Loucy (cell line): ENCODE results near the gene GSS.

ENCODE experiments used
- H2AFZ ChIP-seq: fragments of 200-600 bp; sonication (generic); 2 replicates; pipeline ENCODE4 v1.6.0; 2016; ENCODE audit warnings: antibody characterized with exemption, mild to moderate bottlenecking, low read length, moderate library complexity
- H3F3A ChIP-seq: fragments of 200-600 bp; 2 replicates; pipeline ENCODE4 v1.6.0; 2016; ENCODE audit warnings: antibody characterized with exemption, low read depth, mild to moderate bottlenecking
- H3K27me3 ChIP-seq: fragments of 200-600 bp; sonication (generic); 2 replicates; pipeline ENCODE4 v1.6.1; 2014; ENCODE audit warnings: low read length, mild to moderate bottlenecking; ENCODE audit not compliant: insufficient read depth, poor library complexity, severe bottlenecking
- H3K36me3 ChIP-seq: fragments of 200-600 bp; sonication (generic); 2 replicates; pipeline ENCODE4 v1.6.1; 2016; ENCODE audit warnings: low read length; ENCODE audit not compliant: insufficient read depth
- H3K4me1 ChIP-seq: fragments of 200-600 bp; sonication (generic); 2 replicates; pipeline ENCODE4 v1.5.1; 2014; ENCODE audit warnings: low read length, mild to moderate bottlenecking; ENCODE audit not compliant: insufficient read depth, poor library complexity, severe bottlenecking
- H3K4me2 ChIP-seq: fragments of 200-600 bp; sonication (generic); 2 replicates; pipeline ENCODE4 v1.6.0; 2014; ENCODE audit warnings: antibody characterized with exemption, low read length, low read depth, mild to moderate bottlenecking; ENCODE audit not compliant: poor library complexity, severe bottlenecking
- H3K4me3 ChIP-seq: fragments of 200-600 bp; sonication (generic); 2 replicates; pipeline ENCODE4 v1.5.1; 2014; ENCODE audit warnings: low read length, mild to moderate bottlenecking, mixed read lengths; ENCODE audit not compliant: poor library complexity, severe bottlenecking
- H3K79me2 ChIP-seq: fragments of 200-600 bp; sonication (generic); 2 replicates; pipeline ENCODE4 v1.6.1; 2014; ENCODE audit warnings: low read length; ENCODE audit not compliant: insufficient read depth
- H3K9ac ChIP-seq: fragments of 200-600 bp; sonication (generic); 2 replicates; pipeline ENCODE4 v1.6.0; 2014; ENCODE audit warnings: mild to moderate bottlenecking, low read depth, low read length, moderate library complexity; ENCODE audit not compliant: poor library complexity, severe bottlenecking
- H3K9me2 ChIP-seq: fragments of 200-600 bp; sonication (generic); replicated peaks from 2 replicates; pipeline ENCODE4 v1.6.1; 2016; ENCODE audit warnings: low read depth, low read length, mixed read lengths
- H3K9me3 ChIP-seq: fragments of 200-600 bp; sonication (generic); 2 replicates; pipeline ENCODE4 v1.6.1; 2014; ENCODE audit warnings: mild to moderate bottlenecking, antibody characterized with exemption, low read length, low read depth; ENCODE audit not compliant: insufficient read depth
- H4K20me1 ChIP-seq: fragments of 200-600 bp; sonication (generic); 2 replicates; pipeline ENCODE4 v1.6.0; 2014; ENCODE audit warnings: antibody characterized with exemption, low read length, mild to moderate bottlenecking; ENCODE audit not compliant: insufficient read depth, poor library complexity, severe bottlenecking
- CTCF ChIP-seq: fragments of 200-600 bp; sonication (generic); conservative IDR thresholded peaks from 2 replicates; pipeline ENCODE4 v1.5.1; 2014; ENCODE audit warnings: mild to moderate bottlenecking, antibody characterized with exemption, low read length
- EZH2phosphoT487 ChIP-seq: fragments of 200-600 bp; IDR thresholded peaks from 2 replicates; pipeline ENCODE4 v1.6.1; 2018; ENCODE audit warnings: antibody characterized with exemption, mild to moderate bottlenecking, moderate library complexity, borderline replicate concordance

Gene GSS

GRCh38 chr20:34965051-34965450 lies 9.4 kb upstream of the GSS start:
- Histone ChIP-seq H3K4me3 (no peak overlapping the region), H3K27me3 (no peaks in the 10 kb centered on the region), H4K20me1 (no peaks in the 10 kb centered on the region), H3K9me2 (no peaks in the 10 kb centered on the region), H3K9ac (no peak overlapping the region), H2AFZ (no peak overlapping the region), H3F3A (no peaks in the 10 kb centered on the region), H3K4me1 (no peaks in the 10 kb centered on the region), H3K4me2 (no peak overlapping the region), H3K9me3 (no peaks in the 10 kb centered on the region), H3K79me2 (no peaks in the 10 kb centered on the region), H3K36me3 (no peaks in the 10 kb centered on the region)
- no peak for TF ChIP-seq EZH2phosphoT487
- TF ChIP-seq CTCF, result no peak

GRCh38 chr20:34964486-34964885 lies 8.9 kb upstream of the GSS start:
- Histone ChIP-seq H3K79me2 (no peaks in the 10 kb centered on the region), H2AFZ (no peak overlapping the region), H3F3A (no peaks in the 10 kb centered on the region), H3K4me3 (no peak overlapping the region), H3K4me1 (no peaks in the 10 kb centered on the region), H3K9ac (no peak overlapping the region), H3K9me3 (no peaks in the 10 kb centered on the region), H3K9me2 (no peaks in the 10 kb centered on the region), H4K20me1 (no peaks in the 10 kb centered on the region), H3K4me2 (no peak overlapping the region), H3K27me3 (no peaks in the 10 kb centered on the region), H3K36me3 (no peaks in the 10 kb centered on the region)
- TF ChIP-seq EZH2phosphoT487, result no peak
- TF ChIP-seq CTCF, result no peak

- Histone ChIP-seq H3K9me2 (no peaks in the 10 kb centered on the region), H3K4me2 (peak overlapping the region; percentile 97), H3K79me2 (peaks cover 9% of the 10 kb centered on the region), H3K4me1 (peaks cover 12% of the 10 kb centered on the region), H4K20me1 (no peaks in the 10 kb centered on the region), H2AFZ (no peak overlapping the region), H3K36me3 (no peaks in the 10 kb centered on the region), H3K9ac (no peak overlapping the region), H3F3A (no peaks in the 10 kb centered on the region), H3K4me3 (no peak overlapping the region), H3K9me3 (no peaks in the 10 kb centered on the region), H3K27me3 (no peaks in the 10 kb centered on the region)
- no peak for TF ChIP-seq CTCF
- TF ChIP-seq EZH2phosphoT487, result no peak
Observed at GRCh38 chr20:34956751-34957472, 1.3 kb upstream of the GSS start.
